Hematopoietic multipotent progenitor cell (in vitro differentiated cells): ENCODE measurements around the gene MAPK1. TPM values are rescaled to one million over a fixed set of nuclear protein-coding genes. Genes with fewer than 3 reads are reported as not detected.
"Not testable (repeated sequence)": the region's sequence is repeated elsewhere in the genome, so short reads cannot be mapped to it uniquely, and the experiment has no call there.

Source experiments
- DNase-seq, 3 donors: peaks; one replicate each; pipeline ENCODE4 v3.0.0-alpha.2; 2011 to 2015; ENCODE audit warnings: low read depth in 2 of 3, low spot score in 2 of 3
- total RNA-seq: library from RNA; depleted of rRNA; stranded (reverse); fragments of >200 nt; gene quantifications from one replicate; pipeline ENCODE4 v1.2.3, GENCODE V29; 2012

Gene MAPK1
- total RNA-seq: 38.8 TPM

DNA sequence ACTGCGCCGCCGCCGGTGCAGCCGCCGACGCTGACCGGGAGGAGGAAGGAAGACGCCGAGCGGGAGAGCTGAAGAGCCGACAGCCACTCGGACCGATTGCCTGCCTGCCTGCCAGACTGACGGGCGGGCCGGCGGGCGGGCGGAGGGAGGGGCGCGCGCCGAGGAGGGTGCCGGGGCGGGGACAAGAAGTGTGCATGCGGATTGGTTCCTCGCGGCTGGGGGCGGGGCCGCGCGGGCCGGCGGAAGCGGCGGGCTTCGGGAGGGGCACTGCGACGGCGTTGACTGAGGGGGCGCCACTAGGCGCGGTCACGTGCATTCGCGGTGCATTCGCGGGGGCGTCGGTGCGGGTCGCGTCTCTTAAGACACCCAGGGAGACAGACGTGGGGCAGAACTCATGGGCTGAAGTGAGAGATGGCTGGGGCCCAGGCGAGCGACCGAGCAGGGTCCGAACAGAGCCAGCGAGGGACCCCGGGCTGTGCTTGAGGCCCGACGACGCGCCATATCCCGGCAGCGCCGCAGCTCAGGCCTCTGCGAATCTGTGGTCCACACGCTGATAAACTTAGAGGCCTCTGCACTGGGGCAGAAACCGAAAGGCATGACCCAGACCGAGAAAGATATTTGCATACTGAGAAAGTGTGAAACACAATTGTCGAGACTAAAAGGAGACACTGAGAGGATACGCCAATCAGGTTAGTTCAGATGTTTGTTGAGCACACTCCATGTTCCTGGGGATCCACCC is at the start of gene MAPK1:
Gene MAPK1, minus strand, starts transcription at position 118 of the 739 bp plus-strand sequence. CDS start 205 bp downstream, outside the sequence.
- peak; percentile 77 to 94 (median 94) for DNase-seq

DNA sequence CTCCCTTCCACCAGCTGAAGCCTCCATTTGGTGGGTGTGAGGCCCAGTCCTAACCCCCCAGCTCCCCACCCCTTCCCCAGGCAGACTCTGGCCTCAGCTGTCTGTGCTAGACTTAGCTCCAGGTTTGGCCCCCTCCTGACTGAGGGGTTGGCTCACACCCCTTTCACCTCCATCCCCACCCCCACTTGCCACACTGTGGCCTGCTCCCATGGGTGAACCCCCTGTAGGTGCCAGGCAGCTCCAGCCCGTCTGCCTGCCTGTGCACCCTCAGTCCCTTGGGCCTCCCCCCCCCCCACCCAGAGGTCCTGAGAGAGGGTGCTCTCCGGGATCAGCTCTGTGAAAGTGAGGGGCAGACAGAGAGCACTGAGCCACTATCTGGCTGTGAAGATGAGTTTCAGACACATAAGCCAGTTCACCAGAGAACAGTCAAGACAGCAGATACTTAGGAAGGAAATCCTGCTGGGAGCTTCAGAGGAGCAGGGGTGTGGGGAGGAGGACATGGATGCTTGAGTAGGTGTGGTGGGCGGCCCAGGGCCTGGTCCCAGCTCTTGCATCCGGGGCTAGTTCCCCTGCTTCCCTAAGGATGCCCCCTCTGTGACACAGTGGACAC is 49.0 kb upstream of the MAPK1 start:
- no peak for DNase-seq

DNA sequence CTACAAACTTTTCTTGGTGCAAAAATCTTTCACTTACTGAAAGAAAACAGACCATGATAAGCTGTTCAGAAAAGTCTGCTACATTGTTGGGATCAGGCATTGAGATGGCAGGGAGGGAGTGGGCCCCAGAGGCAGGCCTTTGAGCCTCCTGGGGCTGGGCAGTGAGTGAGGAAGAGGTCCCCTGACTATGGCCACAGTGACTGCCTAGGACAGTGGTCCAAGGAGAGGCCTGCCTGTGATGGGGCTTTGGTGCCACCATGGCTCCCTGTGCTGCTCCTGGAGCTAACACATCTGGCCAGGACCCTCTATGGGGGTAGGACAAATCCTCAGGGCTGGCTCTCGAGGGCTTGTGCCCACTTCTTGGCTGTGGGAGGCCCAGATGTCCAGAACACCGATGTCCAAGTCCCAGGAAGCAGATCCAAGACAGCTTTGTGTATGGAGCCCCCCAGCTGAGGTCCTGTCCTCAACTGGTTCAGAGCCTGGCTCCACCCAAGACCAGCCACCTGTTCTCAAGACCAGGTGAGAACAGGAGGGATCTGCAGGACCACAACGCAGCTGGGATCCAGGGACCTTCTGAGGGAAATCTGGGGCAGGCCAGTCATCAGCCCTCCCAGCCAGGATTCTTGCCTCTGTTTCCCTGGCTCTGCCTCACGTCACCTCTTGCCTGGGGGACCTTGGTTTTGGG is 48.3 kb upstream of the MAPK1 start:
- DNase-seq: no peak

DNA sequence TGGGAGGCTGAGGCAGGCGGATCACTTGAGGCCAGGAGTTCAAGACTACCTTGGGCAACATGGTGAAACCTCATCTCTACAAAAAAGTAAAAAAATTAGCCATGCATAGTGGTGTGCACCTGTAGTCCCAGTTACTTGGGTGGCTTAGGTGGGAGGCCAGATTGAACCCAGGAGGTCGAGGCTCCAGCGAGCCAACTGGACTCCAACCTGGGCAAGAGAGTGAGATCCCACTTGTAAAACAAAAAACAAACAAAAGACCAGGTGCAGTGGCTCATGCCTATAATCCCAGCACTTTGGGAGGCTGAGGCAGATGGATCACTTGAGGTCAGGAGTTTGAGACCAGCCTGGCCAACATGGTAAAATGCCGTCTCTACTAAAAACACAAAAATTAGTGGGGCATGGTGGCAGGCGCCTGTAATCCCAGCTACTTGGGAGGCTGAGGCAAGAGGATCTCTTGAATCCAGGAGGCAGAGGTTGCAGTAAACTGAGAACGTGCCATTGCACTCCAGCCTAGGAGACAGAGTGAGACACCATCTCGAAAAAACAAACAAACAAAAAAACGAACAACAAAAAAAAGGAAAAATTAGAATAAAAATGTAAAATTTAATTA is 46.7 kb upstream of the MAPK1 start:
- DNase-seq: not testable (repeated sequence)

DNA sequence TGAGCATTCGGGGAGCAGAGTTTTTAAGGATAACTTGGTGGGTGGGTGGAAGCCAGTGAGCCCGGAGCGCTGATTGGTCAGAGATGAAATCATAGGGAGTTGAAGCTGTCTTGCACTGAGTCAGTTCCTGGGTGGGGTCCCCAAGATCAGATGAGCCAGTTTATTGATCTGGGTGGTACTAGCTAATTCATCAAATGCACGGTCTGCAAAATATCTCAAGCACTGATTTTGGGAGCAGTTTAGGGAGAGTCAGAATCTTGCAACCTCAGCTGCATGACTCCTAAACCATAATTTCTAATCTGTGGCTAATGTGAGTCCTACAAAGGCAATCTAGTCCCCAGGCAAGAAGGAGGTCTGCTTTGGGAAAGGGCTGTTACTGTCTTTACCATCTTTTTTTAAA is 42.9 kb upstream of the MAPK1 start:
- DNase-seq: not testable (repeated sequence)

GRCh38 chr22:21909871-21910270 is 42.4 kb upstream of the MAPK1 start:
- no peak for DNase-seq

DNA sequence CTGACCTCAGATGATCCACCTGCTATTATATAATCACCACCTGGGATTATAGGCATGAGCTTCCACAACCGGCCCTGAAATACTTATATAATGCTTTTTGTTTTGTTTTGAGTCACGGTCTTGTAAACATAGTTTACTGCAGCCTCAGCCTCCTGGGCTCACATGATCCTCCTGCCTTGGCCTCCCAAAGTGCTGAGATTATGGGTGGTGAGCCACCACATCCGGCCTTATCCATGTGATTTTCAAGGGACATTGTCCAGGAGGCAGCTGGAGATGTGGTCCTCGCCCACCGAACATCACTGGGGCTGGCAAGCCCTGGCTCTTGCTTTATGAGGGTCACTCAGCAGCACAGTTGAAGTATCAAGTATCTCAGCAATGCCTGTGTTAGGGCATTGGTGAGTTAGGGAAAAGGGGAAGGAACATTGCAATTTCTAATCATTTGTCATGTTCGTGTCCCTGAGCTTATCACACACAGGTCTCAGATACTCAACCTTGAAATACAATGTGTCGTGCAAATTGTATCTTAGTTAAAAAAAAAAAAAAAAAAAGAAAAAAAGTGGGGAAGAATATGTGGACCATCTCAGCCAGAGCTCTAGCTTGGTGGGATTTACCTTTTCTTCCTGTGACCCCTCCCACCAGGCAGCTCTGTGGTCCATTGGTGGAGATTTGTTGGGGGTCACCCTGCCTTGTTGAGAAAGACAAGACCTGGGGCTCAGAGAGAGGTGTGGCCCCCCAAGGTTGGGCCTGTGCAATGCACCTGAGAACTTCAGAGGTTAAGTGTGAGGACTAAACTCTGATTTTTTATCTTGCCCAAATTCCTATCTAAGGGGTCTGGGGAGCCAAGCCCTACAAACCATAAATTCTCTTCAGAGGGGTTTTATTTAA is 40.4 kb upstream of the MAPK1 start:
- DNase-seq: no peak

- DNase-seq: not testable (repeated sequence)
These were observed 37.8 kb upstream of the MAPK1 start for GRCh38 chr22:21905234-21905633.

DNA sequence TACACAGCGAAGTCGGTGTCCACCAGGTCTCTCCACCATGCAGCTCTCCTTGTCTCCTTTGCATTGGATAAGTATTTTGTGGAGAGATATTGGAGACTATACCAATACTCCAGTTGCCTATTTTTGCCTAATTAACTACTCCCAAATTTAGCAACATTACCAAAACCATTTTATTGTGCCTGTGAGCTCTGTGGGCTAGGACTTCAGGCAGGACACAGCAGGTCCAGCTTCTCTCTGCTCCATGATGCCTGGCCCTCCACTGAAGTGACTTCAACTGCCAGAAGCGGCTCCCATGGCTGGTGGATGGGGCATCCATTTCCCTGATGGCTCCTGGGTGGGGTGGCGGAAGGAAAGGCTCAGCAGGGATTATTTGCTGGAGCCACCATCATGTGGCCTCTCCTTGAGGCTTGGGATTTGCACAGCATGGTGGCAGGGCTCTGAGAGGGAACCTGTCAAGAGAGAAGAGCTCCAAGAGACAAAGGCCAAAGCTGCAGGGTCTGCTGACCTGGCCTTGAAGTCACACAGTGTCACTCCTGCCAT is 36.9 kb upstream of the MAPK1 start:
- no peak for DNase-seq

GRCh38 chr22:21903283-21903682 is 35.8 kb upstream of the MAPK1 start:
- no peak for DNase-seq

- no peak for DNase-seq
These were observed 35.0 kb upstream of the MAPK1 start for GRCh38 chr22:21902296-21903087.

DNA sequence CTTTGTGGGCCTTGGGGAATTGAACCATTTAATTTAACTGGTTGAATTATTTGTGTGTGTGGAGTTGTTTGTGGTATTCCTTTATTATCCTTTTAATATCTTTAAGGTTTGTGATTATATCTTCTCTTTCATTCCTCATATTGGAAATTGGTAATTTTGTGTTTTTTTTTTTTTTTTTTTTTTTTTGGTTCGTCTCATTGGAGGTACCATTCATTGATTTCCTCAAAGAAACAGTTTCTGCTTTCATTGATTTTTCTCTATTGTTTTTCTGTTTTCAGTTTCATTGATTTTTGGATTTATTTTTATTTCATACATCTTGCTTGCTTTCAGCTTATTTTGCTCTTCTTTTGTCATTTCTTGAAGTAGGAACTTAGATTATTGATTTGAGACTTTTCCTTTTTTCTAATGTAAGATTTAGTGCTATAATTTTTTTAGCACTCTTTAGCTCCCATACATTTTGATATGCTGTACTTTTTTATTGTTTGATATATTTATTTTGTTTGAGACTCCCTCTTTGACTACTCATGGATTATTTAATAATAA is 31.0 kb upstream of the MAPK1 start:
- no peak for DNase-seq

- no peak for DNase-seq
These were observed 29.6 kb upstream of the MAPK1 start for GRCh38 chr22:21896951-21897513.

DNA sequence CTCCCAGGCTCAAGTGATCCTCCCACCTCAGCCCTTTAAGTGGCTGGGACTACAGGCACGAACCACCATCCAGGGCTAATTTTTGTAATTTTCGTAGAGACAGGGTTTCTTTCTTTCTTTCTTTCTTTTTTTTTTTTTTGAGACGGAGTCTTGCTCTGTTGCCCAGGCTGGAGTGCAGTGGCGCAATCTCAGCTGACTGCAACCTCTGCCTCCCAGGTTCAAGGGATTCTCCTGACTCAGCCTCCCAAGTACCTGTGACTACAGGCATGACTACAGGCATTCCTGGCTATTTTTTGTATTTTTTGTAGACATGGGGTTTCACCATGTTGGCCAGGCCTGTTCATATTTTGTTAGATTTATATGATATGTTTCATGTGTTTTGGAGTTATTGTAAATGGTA is 28.8 kb upstream of the MAPK1 start:
- DNase-seq: not testable (repeated sequence)

- no peak for DNase-seq
These were observed 27.4 kb upstream of the MAPK1 start for GRCh38 chr22:21894799-21895198.

DNA sequence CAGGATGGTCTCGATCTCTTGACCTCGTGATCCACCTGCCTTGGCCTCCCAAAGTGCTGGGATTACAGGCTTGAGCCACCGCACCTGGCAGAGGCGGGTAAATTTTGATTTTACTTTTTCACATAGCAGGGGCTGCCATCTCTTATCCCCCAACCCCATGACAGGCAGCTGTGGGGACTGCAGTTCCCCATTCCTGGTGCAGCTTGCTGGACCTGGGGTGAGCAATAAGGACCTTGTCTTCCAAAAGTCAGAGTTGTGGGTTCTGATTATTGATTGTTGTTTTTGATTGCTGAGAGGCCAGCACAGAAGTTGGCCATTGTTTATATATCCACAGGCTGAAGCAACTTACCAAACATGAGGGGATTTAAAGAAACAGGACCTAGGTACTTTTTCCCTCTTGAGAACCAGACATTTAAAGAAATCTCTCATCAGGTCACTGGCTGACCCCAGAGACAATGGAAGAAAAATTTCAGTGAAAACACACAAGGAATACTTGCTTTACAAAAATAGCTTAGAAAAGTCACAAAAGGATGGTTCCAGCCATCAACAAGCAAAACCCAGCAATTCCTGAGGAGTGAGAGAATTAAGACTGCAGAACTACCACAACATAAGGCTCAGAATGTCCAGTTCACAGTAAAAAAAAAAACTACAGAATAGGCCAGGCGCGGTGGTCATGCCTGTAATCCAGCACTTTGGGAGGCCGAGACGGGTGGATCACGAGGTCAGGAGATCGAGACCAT is 22.0 kb upstream of the MAPK1 start:
- no peak for DNase-seq

DNA sequence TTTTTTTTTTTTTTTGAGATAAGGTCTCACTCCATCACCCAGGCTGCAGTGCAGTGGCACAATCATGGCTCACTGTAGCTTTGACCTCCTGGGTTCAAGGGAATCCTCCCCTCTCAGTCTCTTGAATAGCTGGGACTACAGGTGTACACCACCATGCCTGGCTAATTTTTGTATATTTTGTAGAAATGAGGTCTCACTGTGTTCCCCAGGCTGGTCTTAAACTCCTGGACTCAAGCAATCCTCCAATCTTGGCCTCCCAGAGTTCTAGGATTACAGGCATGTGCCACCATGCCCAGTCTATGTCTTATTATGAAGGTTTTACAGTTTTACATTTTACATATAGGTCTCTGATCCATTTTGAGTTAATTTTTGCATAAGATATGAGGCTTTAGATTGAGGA is 20.4 kb upstream of the MAPK1 start:
- DNase-seq: no peak

DNA sequence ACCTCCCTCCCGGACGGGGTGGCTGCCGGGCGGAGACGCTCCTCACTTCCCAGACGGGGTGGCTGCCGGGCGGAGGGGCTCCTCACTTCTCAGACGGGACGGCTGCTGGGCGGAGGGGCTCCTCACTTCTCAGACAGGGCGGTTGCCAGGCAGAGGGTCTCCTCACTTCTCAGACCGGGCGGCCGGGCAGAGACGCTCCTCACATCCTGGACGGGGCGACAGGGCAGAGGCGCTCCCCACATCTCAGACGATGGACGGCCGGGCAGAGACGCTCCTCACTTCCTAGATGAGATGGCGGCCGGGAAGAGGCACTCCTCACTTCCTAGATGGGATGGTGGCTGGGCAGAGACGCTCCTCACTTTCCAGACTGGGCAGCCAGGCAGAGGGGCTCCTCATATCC is 16.5 kb upstream of the MAPK1 start:
- DNase-seq: not testable (repeated sequence)
